ENCODE results near the gene REEP6.

GRCh38 chr19:1532003-1532402 is 41.0 kb downstream of the REEP6 start:
- TF ChIP-seq YY1 (IDR thresholded peaks at IDR 0.05; ENCODE audit: low read depth, low read length) (no peak), CTCF (IDR thresholded peaks at IDR 0.05; ENCODE audit: control extremely low read depth in 1 of 3, insufficient read depth in 1 of 3, low read depth in 1 of 3, low read length in 3 of 3) (no peak), CHD7 (IDR thresholded peaks at IDR 0.05; ENCODE audit: insufficient replicate concordance, low read length) (no peak), MAX (IDR thresholded peaks at IDR 0.05) (no peak), EP300 (IDR thresholded peaks at IDR 0.05; ENCODE audit: borderline replicate concordance in 1 of 2, low read depth in 2 of 2, low read length in 2 of 2) (no peak), POLR2A (IDR thresholded peaks at IDR 0.05; ENCODE audit: control extremely low read depth in 1 of 2, low read depth in 2 of 2, low read length in 2 of 2) (no peak), RNF2 (IDR thresholded peaks at IDR 0.05; ENCODE audit: borderline replicate concordance, low read depth, low read length, missing control alignments, poor library complexity, severe bottlenecking) (no peak), SP1 (IDR thresholded peaks at IDR 0.05; ENCODE audit: low read depth, low read length) (no peak), CEBPB (IDR thresholded peaks at IDR 0.05; ENCODE audit: low read depth, low read length) (no peak), ZNF274 (IDR thresholded peaks at IDR 0.05; ENCODE audit: borderline replicate concordance, extremely low read depth, low read length) (no peak), RFX5 (IDR thresholded peaks at IDR 0.05; ENCODE audit: borderline replicate concordance, low read depth, low read length) (no peak), PHF8 (conservative IDR thresholded peaks at IDR 0.05; ENCODE audit: low read depth, low read length) (no peak), RAD21 (IDR thresholded peaks at IDR 0.05 in 1 of 2, conservative IDR thresholded peaks at IDR 0.05 in 1 of 2; ENCODE audit: low read depth in 2 of 2, low read length in 2 of 2) (no peak), USF2 (IDR thresholded peaks at IDR 0.05; ENCODE audit: low read length) (no peak)

Data from H1 (cell line).